HEK293T (cell line): ENCODE measurements around the gene PRPF40A.

Source experiments
- CTCF ChIA-PET: fragments of 350-600 bp; formaldehyde crosslinking; extraction: SDS; loops from one replicate; lab custom pipeline; 2021; ENCODE audit warnings: antibody characterized with exemption, inconsistent platforms; lab: Yijun Ruan, JAX
- POLR2A ChIA-PET: fragments of 350-600 bp; formaldehyde crosslinking; extraction: SDS; loops from one replicate; lab custom pipeline; 2020; ENCODE audit warnings: antibody characterized with exemption, inconsistent platforms; lab: Yijun Ruan, JAX
- DNase-seq: peaks from one replicate; pipeline ENCODE4 v3.0.0; 2012; ENCODE audit warnings: mixed read lengths; ENCODE audit errors: extremely low spot score
- ARNT ChIP-seq: fragments of 450-650 bp; IDR thresholded peaks from 2 replicates; pipeline ENCODE4 v1.6.1; 2017; ENCODE audit warnings: mild to moderate bottlenecking
- BHLHE40 ChIP-seq: fragments of 450-650 bp; IDR thresholded peaks from 2 replicates; pipeline ENCODE4 v1.6.1; 2016; ENCODE audit warnings: mild to moderate bottlenecking, moderate library complexity, borderline replicate concordance
- CTBP1 ChIP-seq: fragments of 450-650 bp; IDR thresholded peaks from 2 replicates; pipeline ENCODE4 v1.6.1; 2016; ENCODE audit warnings: borderline replicate concordance
- ELF4 ChIP-seq: fragments of 450-650 bp; IDR thresholded peaks from 2 replicates; pipeline ENCODE4 v1.6.1; 2017; ENCODE audit warnings: antibody characterized with exemption
- FOXA1 ChIP-seq: fragments of 450-650 bp; IDR thresholded peaks from 2 replicates; pipeline ENCODE4 v1.6.1; 2016; ENCODE audit warnings: mild to moderate bottlenecking
- FOXK2 ChIP-seq: fragments of 450-650 bp; IDR thresholded peaks from 2 replicates; pipeline ENCODE4 v1.6.1; 2016; ENCODE audit warnings: mild to moderate bottlenecking
- FOXM1 ChIP-seq: fragments of 450-650 bp; IDR thresholded peaks from 2 replicates; pipeline ENCODE4 v1.6.1; 2017; ENCODE audit warnings: mild to moderate bottlenecking, borderline replicate concordance
- HDGF ChIP-seq: fragments of 450-650 bp; IDR thresholded peaks from 2 replicates; pipeline ENCODE4 v1.6.1; 2017; ENCODE audit warnings: antibody characterized with exemption, borderline replicate concordance
- L3MBTL2 ChIP-seq: fragments of 450-650 bp; conservative IDR thresholded peaks from 2 replicates; pipeline ENCODE4 v1.6.1; 2016; ENCODE audit warnings: mild to moderate bottlenecking
- LEF1 ChIP-seq: fragments of 450-650 bp; IDR thresholded peaks from 2 replicates; pipeline ENCODE4 v1.6.1; 2017; ENCODE audit warnings: mild to moderate bottlenecking, borderline replicate concordance
- NFRKB ChIP-seq: fragments of 450-650 bp; IDR thresholded peaks from 2 replicates; pipeline ENCODE4 v1.6.1; 2016; ENCODE audit warnings: mild to moderate bottlenecking, moderate library complexity
- SP1 ChIP-seq: fragments of 450-650 bp; IDR thresholded peaks from 2 replicates; pipeline ENCODE4 v1.6.1; 2017
- SUZ12 ChIP-seq: fragments of 450-650 bp; IDR thresholded peaks from 2 replicates; pipeline ENCODE4 v1.6.1; 2016; ENCODE audit warnings: mild to moderate bottlenecking
- TARDBP ChIP-seq: fragments of 450-650 bp; IDR thresholded peaks from 2 replicates; pipeline ENCODE4 v1.6.1; 2016
- ZNF384 ChIP-seq: fragments of 450-650 bp; IDR thresholded peaks from 2 replicates; pipeline ENCODE4 v1.6.1; 2016
- TF ChIP-seq, protein P1 (sequence below): fragments of 450-650 bp; IDR thresholded peaks from 2 replicates; pipeline ENCODE4 v1.6.1; 2016

Gene PRPF40A

DNA sequence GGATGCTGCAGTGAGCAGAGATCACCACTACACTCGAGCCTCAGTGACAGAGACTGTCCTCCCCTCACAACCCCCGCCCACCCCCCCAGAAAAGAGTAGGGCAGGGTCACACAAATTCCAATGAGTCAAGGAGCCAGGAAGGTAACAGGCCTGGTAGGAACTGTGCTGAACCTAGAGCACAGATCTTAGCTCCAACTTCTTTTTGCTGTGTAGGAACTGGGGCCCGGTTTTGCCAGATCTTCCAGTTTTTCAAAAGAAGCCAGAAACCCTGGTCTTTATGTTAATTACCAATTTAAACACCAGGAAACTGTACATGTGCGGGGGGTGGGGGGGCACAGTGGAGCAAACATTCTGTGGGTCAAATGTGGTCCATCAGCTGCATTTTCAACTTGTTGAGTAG, 71.0 kb downstream of the PRPF40A start:
- no peak for DNase-seq
- no peak for TF ChIP-seq FOXM1
- no peak for TF ChIP-seq L3MBTL2
- ChIA-PET CTCF (interaction anchor here (1.8 kb wide), 1 partner anchor 11 kb away, joined by 5 read pairs; no protein-coding TSS in a partner anchor), POLR2A (interaction anchor here (1.2 kb wide), 1 partner anchor 151 kb away, joined by 3 read pairs; no protein-coding TSS in a partner anchor)

DNA sequence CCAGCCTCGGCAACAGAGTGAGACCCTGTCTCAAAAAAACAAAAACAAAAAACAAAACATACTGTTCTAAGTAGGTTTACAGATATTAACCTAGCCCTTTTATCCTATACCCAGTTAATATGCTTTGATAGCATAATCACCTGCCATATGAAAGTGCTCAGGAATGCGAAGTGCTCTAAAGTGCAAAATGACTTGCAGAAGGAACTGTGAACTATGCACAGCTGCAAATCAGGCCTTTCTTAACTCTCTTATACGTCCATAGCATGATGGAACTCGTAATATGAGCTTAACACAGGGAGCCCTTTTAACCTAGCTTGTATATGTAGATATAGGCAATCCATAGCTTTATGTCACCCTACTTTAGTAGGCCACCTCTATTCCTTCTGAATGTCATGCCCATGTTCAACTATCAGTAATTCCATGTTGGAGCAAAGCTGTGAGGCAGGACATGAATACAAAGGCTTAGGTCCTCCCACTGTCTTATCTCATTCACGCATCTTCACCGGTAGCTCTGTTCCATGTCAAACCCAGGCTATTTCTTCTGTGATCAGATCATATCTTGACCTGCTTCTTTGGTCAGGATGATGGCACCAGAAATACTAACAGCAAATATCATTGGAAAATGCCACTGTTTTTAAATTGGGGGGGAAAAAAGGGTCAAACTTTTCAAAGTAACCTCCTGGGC, 72.9 kb downstream of the PRPF40A start:
- POLR2A ChIA-PET, result no interaction called here
- CTCF ChIA-PET, result interaction anchor here (1.0 kb wide), 1 partner anchor 8 kb away, joined by 6 read pairs; no protein-coding TSS in a partner anchor
- DNase-seq, result no peak
- TF ChIP-seq L3MBTL2, result no peak
- TF ChIP-seq SP1, result no peak
- TF ChIP-seq FOXM1, result no peak
- no peak for TF ChIP-seq ZNF384
- TF ChIP-seq NFRKB, result no peak
- TF ChIP-seq LEF1, result no peak
- TF ChIP-seq TARDBP, result no peak
- no peak for TF ChIP-seq FOXA1
- TF ChIP-seq CTBP1, result no peak
- no peak for TF ChIP-seq ELF4
- no peak for TF ChIP-seq ARNT
- no peak for TF ChIP-seq HDGF
- TF ChIP-seq BHLHE40, result no peak

DNA sequence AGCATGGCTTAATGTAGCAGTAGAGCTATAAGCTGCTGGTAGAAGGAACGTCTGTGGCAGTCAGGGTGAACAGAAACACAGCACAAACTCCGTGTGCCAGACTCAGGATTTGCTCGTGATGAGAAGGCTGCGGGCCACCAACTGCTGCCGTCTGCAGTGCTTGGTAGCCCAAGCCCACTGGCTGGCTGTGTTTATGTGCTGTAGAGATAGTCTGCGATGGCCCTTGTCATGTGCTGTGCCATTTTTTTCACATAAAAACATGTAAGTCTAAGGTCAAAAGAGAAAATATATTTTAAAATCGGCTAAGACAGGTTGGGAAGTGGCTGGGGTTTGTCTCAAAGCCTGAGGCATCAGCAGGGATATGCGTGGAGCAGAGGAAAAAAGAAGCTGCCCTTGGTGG, 78.7 kb downstream of the PRPF40A start:
- TF ChIP-seq, protein P1, sequence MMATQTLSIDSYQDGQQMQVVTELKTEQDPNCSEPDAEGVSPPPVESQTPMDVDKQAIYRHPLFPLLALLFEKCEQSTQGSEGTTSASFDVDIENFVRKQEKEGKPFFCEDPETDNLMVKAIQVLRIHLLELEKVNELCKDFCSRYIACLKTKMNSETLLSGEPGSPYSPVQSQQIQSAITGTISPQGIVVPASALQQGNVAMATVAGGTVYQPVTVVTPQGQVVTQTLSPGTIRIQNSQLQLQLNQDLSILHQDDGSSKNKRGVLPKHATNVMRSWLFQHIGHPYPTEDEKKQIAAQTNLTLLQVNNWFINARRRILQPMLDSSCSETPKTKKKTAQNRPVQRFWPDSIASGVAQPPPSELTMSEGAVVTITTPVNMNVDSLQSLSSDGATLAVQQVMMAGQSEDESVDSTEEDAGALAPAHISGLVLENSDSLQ, result no peak
- TF ChIP-seq FOXM1 (no peak), LEF1 (no peak), NFRKB (no peak), FOXK2 (no peak), SP1 (no peak), SUZ12 (no peak), HDGF (no peak), ZNF384 (no peak), L3MBTL2 (no peak), CTBP1 (no peak), ELF4 (no peak), ARNT (no peak), FOXA1 (no peak), BHLHE40 (no peak), TARDBP (no peak)
- CTCF ChIA-PET, result no interaction called here
- POLR2A ChIA-PET, result no interaction called here

DNA sequence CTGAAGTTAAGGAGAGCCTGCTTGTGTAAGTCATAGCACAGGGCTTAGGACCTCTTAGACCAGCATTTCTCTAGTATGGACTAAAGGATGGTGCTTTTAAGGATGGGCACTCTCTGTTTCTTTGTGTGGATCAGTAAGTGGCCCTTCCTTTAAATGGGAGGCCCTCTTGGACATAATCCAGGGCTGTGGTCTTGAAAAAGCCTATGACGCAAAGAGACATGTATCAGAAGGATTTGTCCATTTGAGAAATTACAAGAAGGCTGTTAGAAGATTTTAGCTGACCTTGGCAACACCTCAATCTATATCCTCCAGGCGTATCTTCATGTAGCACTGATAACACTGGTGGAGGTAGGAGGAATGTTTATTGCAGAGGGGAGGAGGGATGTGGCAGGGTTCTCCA, 79.2 kb downstream of the PRPF40A start:
- POLR2A ChIA-PET, result no interaction called here
- TF ChIP-seq ELF4 (no peak), BHLHE40 (no peak), SUZ12 (no peak)
- TF ChIP-seq, protein P1, result no peak
- DNase-seq, result no peak
- CTCF ChIA-PET, result no interaction called here

More for the DNA sequence above, 78.7 kb downstream of the PRPF40A start:
- no peak for DNase-seq

GRCh38 chr2:152637251-152637650, 80.0 kb downstream of the PRPF40A start:
- no peak for DNase-seq
- CTCF ChIA-PET, result no interaction called here

More at GRCh38 chr2:152637251-152637650, 80.0 kb downstream of the PRPF40A start:
- TF ChIP-seq, protein P1, result no peak
- no peak for TF ChIP-seq TARDBP
- TF ChIP-seq CTBP1, result no peak
- no peak for TF ChIP-seq ZNF384
- no peak for TF ChIP-seq NFRKB
- no peak for TF ChIP-seq FOXK2
- TF ChIP-seq SUZ12, result no peak
- no peak for TF ChIP-seq SP1
- no peak for TF ChIP-seq ARNT
- TF ChIP-seq ELF4, result no peak
- no peak for TF ChIP-seq HDGF
- no peak for TF ChIP-seq FOXM1
- no peak for TF ChIP-seq FOXA1
- no peak for TF ChIP-seq LEF1
- TF ChIP-seq L3MBTL2, result no peak
- no peak for TF ChIP-seq BHLHE40
- POLR2A ChIA-PET, result no interaction called here
